Activated B cell treated with CpG ODN at 0.5 μM for 24 hours (primary cell): ENCODE measurements around the gene RABL3. TPM values are rescaled to one million over a fixed set of nuclear protein-coding genes. Genes with fewer than 3 reads are reported as not detected.

ENCODE experiments used
- ATAC-seq: fragments of 200-7000 bp; cut with Tn5 transposase; one replicate; pipeline ENCODE4 v1.10.0; 2021; ENCODE audit warnings: low read depth, mild to moderate bottlenecking, moderate library complexity
- CTCF ChIA-PET: fragments of 350-600 bp; sonication (Branson Sonifier 250); formaldehyde crosslinking; loops from one replicate; lab custom pipeline; 2021; ENCODE audit warnings: antibody characterized with exemption; lab: Charles Lee
- POLR2A ChIA-PET: fragments of 350-600 bp; sonication (Branson Sonifier 250); formaldehyde crosslinking; loops from one replicate; lab custom pipeline; 2021; ENCODE audit warnings: antibody characterized with exemption; lab: Charles Lee
- DNase-seq: peaks from one replicate; pipeline ENCODE4 v3.0.0; 2022
- H3K27ac Mint-ChIP-seq: one replicate; pipeline ENCODE4 v1.8.0; 2020; ENCODE audit warnings: mixed read lengths
- H3K27me3 Mint-ChIP-seq: one replicate; pipeline ENCODE4 v1.8.0; 2021; ENCODE audit warnings: mixed read lengths
- H3K36me3 Mint-ChIP-seq: one replicate; pipeline ENCODE4 v1.8.0; 2021; ENCODE audit warnings: low read depth, mixed read lengths
- H3K4me1 Mint-ChIP-seq: one replicate; pipeline ENCODE4 v1.8.0; 2021; ENCODE audit warnings: mixed read lengths
- H3K4me3 Mint-ChIP-seq: one replicate; pipeline ENCODE4 v1.8.0; 2020; ENCODE audit warnings: mild to moderate bottlenecking, mixed read lengths
- H3K9me3 Mint-ChIP-seq: one replicate; pipeline ENCODE4 v1.8.0; 2020; ENCODE audit warnings: mixed read lengths
- intact Hi-C: fragments of 100-400 bp; cut with micrococcal nuclease; formaldehyde crosslinking; loops from one replicate; pipeline ENCODE4 v1.15.1; 2024
- total RNA-seq: library from RNA; stranded (reverse); gene quantifications from 2 replicates; pipeline ENCODE4 v1.2.3, GENCODE V29; 2022
- TF ChIP-seq, protein P1 (sequence below): fragments of 200-600 bp; IDR thresholded peaks from one replicate; pipeline ENCODE4 v1.8.0; 2022; ENCODE audit warnings: antibody characterized with exemption, mild to moderate bottlenecking

Gene RABL3
- total RNA-seq, 1 donor from 2014 or later: 29.9 TPM

DNA sequence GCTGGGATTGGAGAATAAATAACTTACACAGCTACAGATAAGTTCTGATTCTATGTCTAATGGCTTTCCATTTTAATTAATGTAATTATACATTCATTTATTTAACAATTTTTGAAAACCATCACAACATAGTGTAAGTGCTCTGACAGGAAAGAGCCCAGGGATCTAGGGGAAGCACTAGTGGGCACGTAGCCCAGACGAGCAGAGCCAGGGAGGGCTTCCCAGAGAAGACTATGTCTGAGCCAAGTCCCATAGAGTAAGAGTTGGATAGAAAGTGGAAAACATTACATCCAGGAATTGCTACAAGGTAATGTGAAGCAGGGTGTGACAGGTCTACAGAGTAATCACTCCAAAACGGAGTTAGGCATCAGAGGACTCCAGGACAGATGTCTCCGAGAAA, 57.4 kb downstream of the RABL3 start:
- Mint-ChIP-seq H3K27ac (no peak overlapping the region), H3K9me3 (no peaks in the 10 kb centered on the region), H3K27me3 (no peaks in the 10 kb centered on the region), H3K4me3 (no peak overlapping the region), H3K36me3 (peaks cover 9% of the 10 kb centered on the region), H3K4me1 (peaks cover 18% of the 10 kb centered on the region)
- intact Hi-C loops: loop anchor here (5.0 kb wide), 1 partner anchor 88 kb away; the partner anchor contains the start of gene NDUFB4
- ATAC-seq (no peak), DNase-seq (no peak)
- TF ChIP-seq, protein P1, sequence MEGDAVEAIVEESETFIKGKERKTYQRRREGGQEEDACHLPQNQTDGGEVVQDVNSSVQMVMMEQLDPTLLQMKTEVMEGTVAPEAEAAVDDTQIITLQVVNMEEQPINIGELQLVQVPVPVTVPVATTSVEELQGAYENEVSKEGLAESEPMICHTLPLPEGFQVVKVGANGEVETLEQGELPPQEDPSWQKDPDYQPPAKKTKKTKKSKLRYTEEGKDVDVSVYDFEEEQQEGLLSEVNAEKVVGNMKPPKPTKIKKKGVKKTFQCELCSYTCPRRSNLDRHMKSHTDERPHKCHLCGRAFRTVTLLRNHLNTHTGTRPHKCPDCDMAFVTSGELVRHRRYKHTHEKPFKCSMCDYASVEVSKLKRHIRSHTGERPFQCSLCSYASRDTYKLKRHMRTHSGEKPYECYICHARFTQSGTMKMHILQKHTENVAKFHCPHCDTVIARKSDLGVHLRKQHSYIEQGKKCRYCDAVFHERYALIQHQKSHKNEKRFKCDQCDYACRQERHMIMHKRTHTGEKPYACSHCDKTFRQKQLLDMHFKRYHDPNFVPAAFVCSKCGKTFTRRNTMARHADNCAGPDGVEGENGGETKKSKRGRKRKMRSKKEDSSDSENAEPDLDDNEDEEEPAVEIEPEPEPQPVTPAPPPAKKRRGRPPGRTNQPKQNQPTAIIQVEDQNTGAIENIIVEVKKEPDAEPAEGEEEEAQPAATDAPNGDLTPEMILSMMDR: no peak
- ChIA-PET CTCF (no interaction called here), POLR2A (no interaction called here)

DNA sequence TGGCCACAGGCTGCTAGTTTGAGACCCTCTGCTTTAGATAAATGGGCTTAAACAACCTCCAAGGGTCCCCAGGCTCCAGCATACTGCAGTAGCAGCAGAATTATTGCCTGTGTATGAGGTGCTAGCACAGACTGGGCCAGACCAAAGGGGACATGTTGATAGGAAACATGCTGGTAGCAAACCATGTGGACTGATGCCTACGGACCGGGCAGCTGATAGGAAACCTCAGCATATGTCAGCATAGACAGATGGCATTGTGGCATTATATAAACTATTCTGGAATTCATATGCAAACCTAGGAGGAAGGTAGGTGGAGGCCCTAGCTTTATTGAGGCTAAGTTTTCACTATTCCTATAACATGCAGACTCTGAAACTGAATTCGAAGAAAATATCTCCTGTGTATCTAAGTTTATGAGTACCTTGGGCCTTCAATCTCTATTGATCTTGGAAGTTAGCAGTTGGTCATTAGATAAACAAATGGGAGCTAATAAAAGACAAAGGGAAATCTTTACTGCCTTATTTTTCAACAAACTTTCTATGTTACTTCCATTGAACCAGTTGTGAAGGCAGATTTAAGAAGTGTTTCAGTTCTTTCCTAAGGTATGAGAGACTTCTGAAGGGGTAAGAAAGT, 58.5 kb downstream of the RABL3 start:
- Mint-ChIP-seq H3K36me3 (peaks cover 7% of the 10 kb centered on the region), H3K4me1 (peaks cover 22% of the 10 kb centered on the region), H3K4me3 (no peak overlapping the region), H3K9me3 (no peaks in the 10 kb centered on the region), H3K27ac (no peak overlapping the region), H3K27me3 (no peaks in the 10 kb centered on the region)
- CTCF ChIA-PET: no interaction called here
- DNase-seq: no peak
- intact Hi-C loops: no loop called here
- TF ChIP-seq, protein P1: no peak
- ATAC-seq: no peak
- POLR2A ChIA-PET: no interaction called here

DNA sequence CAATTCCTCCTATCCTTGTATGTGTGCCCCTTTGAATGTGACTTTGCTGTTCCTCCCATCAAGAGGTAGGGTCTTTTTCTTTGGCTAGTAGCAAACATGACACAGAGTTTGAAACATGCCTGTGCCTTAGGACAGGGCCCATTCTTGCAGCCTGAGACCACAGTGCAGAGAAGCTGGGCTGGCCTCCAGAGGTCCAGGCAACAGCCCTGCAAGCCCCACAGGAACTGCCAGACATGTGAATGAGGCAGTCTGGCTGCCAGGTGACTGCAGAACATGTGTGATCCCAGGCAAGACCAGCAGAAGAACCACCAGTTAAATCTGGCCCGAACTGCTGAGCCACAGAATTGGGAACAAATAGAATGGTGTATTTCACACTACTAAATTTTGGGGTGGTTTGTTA, 59.1 kb downstream of the RABL3 start:
- Mint-ChIP-seq H3K27me3 (no peaks in the 10 kb centered on the region), H3K36me3 (peaks cover 7% of the 10 kb centered on the region), H3K4me1 (peaks cover 22% of the 10 kb centered on the region), H3K9me3 (no peaks in the 10 kb centered on the region), H3K27ac (no peak overlapping the region), H3K4me3 (no peak overlapping the region)
- ATAC-seq (no peak), DNase-seq (no peak)
- ChIA-PET CTCF (no interaction called here), POLR2A (no interaction called here)
- TF ChIP-seq, protein P1: no peak
- intact Hi-C loops: no loop called here

DNA sequence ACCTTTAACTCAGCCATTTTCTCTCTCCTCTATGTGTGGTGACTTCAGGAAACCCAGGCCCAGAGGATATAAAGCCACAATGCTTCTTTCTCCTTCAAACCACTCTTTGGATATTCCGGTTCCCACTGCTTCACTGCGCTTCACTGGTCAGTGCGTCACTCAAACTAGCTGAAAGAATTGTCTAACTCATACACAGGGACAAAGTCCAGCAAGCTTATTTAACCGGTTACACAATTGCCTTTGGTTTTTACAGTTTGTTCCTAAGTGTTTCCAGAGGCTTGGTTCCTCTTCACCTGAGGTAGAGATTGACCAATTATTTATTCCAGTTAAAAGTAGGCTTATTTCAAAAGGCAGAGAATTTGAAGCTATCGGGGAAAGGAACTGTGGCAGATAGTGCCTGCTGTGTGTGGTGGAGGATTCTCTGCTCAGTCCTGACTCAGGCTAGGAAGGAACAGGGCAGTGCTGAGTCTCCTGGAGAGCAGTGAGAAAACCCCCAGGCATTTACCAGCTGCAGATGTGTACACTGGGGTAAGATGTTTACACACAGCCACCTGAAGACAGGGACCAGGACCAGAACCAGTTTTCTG, 60.1 kb downstream of the RABL3 start, which contains the start of gene HGD:
HGD (minus strand) TSS at position 145 of the 587 bp plus-strand sequence; CDS start at position 17, 128 bp downstream.
- ATAC-seq: no peak
- DNase-seq: no peak
- no peak within 1 kb of the TSS for H3K27ac Mint-ChIP-seq
- H3K27me3 Mint-ChIP-seq: no peaks in the 10 kb centered on the region
- POLR2A ChIA-PET: no interaction called here
- CTCF ChIA-PET: no interaction called here
- intact Hi-C loops: no loop called here
- H3K36me3 Mint-ChIP-seq: peaks cover 7% of the 10 kb centered on the region
- peaks cover 21% of the 10 kb centered on the region for H3K4me1 Mint-ChIP-seq
- peaks cover 4% of the 10 kb centered on the region for H3K9me3 Mint-ChIP-seq
- H3K4me3 Mint-ChIP-seq: no peak within 1 kb of the TSS
- TF ChIP-seq, protein P1: no peak

DNA sequence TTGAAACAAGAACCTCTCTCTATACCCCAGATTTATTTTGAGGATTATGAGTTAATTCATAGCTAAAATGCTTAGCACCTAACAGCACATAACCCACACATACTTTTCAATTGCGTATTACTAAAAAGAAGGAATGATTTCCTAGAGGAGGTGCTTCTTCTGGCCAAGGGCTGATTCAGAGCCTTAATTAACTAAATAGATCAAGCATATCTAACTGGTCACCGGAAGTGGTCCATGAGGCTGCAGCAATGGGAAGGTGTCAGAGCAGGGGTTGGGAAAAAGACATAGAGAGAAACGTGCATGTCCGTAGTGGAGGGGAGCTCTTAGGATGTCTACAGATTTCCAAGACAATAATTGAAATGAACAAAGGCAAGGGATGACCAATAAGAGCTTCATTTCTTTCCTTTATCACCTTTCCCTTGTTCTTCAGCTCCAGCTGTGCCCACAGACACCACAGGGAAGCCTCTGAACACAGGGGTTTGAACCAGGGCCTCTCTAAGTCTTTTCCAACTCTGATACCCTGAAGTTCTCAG, 60.7 kb downstream of the RABL3 start:
- TF ChIP-seq, protein P1: no peak
- H3K4me1 Mint-ChIP-seq: peaks cover 15% of the 10 kb centered on the region
- intact Hi-C loops: no loop called here

More for the DNA sequence above, 60.7 kb downstream of the RABL3 start:
- Mint-ChIP-seq H3K27ac (no peak overlapping the region), H3K27me3 (no peaks in the 10 kb centered on the region), H3K36me3 (peaks cover 3% of the 10 kb centered on the region), H3K9me3 (peaks cover 7% of the 10 kb centered on the region), H3K4me3 (no peak overlapping the region)
- DNase-seq (no peak), ATAC-seq (no peak)
- CTCF ChIA-PET: no interaction called here
- POLR2A ChIA-PET: no interaction called here
